WTC11 (cell line): Measurements from ENCODE around the gene VASN.

Source experiments
- ELF4 ChIP-seq: sonication (generic); formaldehyde crosslinking; IDR thresholded peaks from 2 replicates; pipeline ENCODE4 v1.8.1; 2022; ENCODE audit warnings: low read depth, mild to moderate bottlenecking, moderate library complexity, missing genetic modification reagents
- MXD4 ChIP-seq: fragments of 250-450 bp; sonication (Bioruptor Pico); IDR thresholded peaks from 2 replicates; pipeline ENCODE4 v1.8.0; 2021; ENCODE audit warnings: mild to moderate bottlenecking, moderate library complexity, borderline replicate concordance
- NR1H2 ChIP-seq: sonication (generic); formaldehyde crosslinking; IDR thresholded peaks from 2 replicates; pipeline ENCODE4 v1.9.0; 2021; ENCODE audit warnings: mild to moderate bottlenecking, moderate library complexity, missing genetic modification reagents
- TP53 ChIP-seq: sonication (generic); formaldehyde crosslinking; IDR thresholded peaks from 2 replicates; pipeline ENCODE4 v1.8.1; 2023; ENCODE audit warnings: mild to moderate bottlenecking, missing genetic modification reagents
- ZNF138 ChIP-seq: sonication (generic); formaldehyde crosslinking; conservative IDR thresholded peaks from 2 replicates; pipeline ENCODE4 v1.8.1; 2022; ENCODE audit warnings: mild to moderate bottlenecking, moderate library complexity, missing genetic modification reagents
- ZNF232 ChIP-seq: sonication (generic); formaldehyde crosslinking; IDR thresholded peaks from 2 replicates; pipeline ENCODE4 v1.8.0; 2022; ENCODE audit warnings: mild to moderate bottlenecking, missing genetic modification reagents
- TF ChIP-seq, protein P1 (sequence below): sonication (generic); formaldehyde crosslinking; IDR thresholded peaks from 2 replicates; pipeline ENCODE4 v1.8.0; 2022; ENCODE audit warnings: missing genetic modification reagents
- TF ChIP-seq, protein P2 (sequence below): sonication (generic); formaldehyde crosslinking; conservative IDR thresholded peaks from 2 replicates; pipeline ENCODE4 v1.8.1; 2023; ENCODE audit warnings: mild to moderate bottlenecking, low read depth, missing genetic modification reagents, moderate library complexity
- TF ChIP-seq, protein P3 (sequence below): fragments of 200-600 bp; IDR thresholded peaks from 2 replicates; pipeline ENCODE4 v1.8.0; 2022; ENCODE audit warnings: antibody characterized with exemption
- TF ChIP-seq, protein P4 (sequence below): sonication (generic); formaldehyde crosslinking; IDR thresholded peaks from 2 replicates; pipeline ENCODE4 v1.8.1; 2022; ENCODE audit warnings: low read depth, missing genetic modification reagents, borderline replicate concordance
- TF ChIP-seq, protein P5 (sequence below): sonication (generic); formaldehyde crosslinking; IDR thresholded peaks from 2 replicates; pipeline ENCODE4 v1.8.1; 2023; ENCODE audit warnings: mild to moderate bottlenecking, moderate library complexity, missing genetic modification reagents
- TF ChIP-seq, protein P6 (sequence below): sonication (generic); formaldehyde crosslinking; IDR thresholded peaks from 2 replicates; pipeline ENCODE4 v1.8.0; 2022; ENCODE audit warnings: mild to moderate bottlenecking, missing genetic modification reagents
- TF ChIP-seq, protein P7 (sequence below): fragments of 250-450 bp; sonication (Bioruptor Pico); conservative IDR thresholded peaks from 2 replicates; pipeline ENCODE4 v1.9.0; 2021; ENCODE audit warnings: mild to moderate bottlenecking
- TF ChIP-seq, protein P8 (sequence below): sonication (generic); formaldehyde crosslinking; IDR thresholded peaks from 2 replicates; pipeline ENCODE4 v1.8.1; 2023; ENCODE audit warnings: mild to moderate bottlenecking, missing genetic modification reagents, moderate library complexity

DNA sequence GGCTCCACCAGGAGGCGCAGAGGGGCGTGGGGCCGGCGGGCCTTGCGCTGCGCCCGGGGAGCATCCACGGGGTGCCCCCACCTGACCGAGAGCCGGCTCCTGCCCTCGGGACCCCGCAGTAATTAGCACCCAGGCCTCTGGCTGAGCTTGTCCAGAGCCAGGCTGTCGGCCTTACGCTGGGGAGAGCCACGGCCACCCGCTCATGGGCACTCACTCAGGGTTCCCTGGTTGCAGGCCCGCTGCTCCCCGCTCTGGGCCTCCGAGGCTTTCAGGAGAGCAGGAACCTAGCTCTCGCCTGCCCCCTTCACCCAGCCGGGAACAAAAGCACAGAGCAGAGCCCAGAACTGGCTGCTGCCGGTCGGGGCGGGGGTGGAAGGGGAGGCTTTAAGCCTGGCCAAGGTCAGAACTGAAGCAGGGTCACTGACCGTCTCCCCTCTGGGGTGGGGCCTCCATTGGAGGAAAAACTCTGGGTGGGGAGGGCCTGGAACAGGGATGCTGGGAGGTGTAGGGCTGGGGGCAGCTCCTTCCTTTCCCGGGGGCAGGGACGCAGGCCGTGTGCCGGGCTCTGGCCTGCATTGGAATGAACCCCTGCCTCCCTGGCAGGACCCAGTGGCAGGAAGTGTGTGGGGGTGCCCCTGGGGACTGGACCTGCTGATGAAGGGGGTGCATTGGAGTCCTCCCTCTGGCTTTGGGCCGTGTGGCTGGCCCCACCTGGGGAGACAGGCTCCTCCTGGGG, 43.4 kb upstream of the VASN start:
- TF ChIP-seq, protein P1, sequence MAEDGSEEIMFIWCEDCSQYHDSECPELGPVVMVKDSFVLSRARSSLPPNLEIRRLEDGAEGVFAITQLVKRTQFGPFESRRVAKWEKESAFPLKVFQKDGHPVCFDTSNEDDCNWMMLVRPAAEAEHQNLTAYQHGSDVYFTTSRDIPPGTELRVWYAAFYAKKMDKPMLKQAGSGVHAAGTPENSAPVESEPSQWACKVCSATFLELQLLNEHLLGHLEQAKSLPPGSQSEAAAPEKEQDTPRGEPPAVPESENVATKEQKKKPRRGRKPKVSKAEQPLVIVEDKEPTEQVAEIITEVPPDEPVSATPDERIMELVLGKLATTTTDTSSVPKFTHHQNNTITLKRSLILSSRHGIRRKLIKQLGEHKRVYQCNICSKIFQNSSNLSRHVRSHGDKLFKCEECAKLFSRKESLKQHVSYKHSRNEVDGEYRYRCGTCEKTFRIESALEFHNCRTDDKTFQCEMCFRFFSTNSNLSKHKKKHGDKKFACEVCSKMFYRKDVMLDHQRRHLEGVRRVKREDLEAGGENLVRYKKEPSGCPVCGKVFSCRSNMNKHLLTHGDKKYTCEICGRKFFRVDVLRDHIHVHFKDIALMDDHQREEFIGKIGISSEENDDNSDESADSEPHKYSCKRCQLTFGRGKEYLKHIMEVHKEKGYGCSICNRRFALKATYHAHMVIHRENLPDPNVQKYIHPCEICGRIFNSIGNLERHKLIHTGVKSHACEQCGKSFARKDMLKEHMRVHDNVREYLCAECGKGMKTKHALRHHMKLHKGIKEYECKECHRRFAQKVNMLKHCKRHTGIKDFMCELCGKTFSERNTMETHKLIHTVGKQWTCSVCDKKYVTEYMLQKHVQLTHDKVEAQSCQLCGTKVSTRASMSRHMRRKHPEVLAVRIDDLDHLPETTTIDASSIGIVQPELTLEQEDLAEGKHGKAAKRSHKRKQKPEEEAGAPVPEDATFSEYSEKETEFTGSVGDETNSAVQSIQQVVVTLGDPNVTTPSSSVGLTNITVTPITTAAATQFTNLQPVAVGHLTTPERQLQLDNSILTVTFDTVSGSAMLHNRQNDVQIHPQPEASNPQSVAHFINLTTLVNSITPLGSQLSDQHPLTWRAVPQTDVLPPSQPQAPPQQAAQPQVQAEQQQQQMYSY = no peak
- TF ChIP-seq, protein P2, sequence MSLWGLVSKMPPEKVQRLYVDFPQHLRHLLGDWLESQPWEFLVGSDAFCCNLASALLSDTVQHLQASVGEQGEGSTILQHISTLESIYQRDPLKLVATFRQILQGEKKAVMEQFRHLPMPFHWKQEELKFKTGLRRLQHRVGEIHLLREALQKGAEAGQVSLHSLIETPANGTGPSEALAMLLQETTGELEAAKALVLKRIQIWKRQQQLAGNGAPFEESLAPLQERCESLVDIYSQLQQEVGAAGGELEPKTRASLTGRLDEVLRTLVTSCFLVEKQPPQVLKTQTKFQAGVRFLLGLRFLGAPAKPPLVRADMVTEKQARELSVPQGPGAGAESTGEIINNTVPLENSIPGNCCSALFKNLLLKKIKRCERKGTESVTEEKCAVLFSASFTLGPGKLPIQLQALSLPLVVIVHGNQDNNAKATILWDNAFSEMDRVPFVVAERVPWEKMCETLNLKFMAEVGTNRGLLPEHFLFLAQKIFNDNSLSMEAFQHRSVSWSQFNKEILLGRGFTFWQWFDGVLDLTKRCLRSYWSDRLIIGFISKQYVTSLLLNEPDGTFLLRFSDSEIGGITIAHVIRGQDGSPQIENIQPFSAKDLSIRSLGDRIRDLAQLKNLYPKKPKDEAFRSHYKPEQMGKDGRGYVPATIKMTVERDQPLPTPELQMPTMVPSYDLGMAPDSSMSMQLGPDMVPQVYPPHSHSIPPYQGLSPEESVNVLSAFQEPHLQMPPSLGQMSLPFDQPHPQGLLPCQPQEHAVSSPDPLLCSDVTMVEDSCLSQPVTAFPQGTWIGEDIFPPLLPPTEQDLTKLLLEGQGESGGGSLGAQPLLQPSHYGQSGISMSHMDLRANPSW (CRISPR knock-in tag) = no peak
- TF ChIP-seq, protein P3, sequence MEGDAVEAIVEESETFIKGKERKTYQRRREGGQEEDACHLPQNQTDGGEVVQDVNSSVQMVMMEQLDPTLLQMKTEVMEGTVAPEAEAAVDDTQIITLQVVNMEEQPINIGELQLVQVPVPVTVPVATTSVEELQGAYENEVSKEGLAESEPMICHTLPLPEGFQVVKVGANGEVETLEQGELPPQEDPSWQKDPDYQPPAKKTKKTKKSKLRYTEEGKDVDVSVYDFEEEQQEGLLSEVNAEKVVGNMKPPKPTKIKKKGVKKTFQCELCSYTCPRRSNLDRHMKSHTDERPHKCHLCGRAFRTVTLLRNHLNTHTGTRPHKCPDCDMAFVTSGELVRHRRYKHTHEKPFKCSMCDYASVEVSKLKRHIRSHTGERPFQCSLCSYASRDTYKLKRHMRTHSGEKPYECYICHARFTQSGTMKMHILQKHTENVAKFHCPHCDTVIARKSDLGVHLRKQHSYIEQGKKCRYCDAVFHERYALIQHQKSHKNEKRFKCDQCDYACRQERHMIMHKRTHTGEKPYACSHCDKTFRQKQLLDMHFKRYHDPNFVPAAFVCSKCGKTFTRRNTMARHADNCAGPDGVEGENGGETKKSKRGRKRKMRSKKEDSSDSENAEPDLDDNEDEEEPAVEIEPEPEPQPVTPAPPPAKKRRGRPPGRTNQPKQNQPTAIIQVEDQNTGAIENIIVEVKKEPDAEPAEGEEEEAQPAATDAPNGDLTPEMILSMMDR = no peak
- TF ChIP-seq ELF4 (CRISPR knock-in tag) (no peak), NR1H2 (CRISPR knock-in tag) (no peak), ZNF138 (CRISPR knock-in tag) (no peak), MXD4 (no peak), ZNF232 (CRISPR knock-in tag) (no peak), TP53 (CRISPR knock-in tag) (no peak)
- TF ChIP-seq, protein P4, sequence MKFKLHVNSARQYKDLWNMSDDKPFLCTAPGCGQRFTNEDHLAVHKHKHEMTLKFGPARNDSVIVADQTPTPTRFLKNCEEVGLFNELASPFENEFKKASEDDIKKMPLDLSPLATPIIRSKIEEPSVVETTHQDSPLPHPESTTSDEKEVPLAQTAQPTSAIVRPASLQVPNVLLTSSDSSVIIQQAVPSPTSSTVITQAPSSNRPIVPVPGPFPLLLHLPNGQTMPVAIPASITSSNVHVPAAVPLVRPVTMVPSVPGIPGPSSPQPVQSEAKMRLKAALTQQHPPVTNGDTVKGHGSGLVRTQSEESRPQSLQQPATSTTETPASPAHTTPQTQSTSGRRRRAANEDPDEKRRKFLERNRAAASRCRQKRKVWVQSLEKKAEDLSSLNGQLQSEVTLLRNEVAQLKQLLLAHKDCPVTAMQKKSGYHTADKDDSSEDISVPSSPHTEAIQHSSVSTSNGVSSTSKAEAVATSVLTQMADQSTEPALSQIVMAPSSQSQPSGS (CRISPR knock-in tag) = no peak
- TF ChIP-seq, protein P5, sequence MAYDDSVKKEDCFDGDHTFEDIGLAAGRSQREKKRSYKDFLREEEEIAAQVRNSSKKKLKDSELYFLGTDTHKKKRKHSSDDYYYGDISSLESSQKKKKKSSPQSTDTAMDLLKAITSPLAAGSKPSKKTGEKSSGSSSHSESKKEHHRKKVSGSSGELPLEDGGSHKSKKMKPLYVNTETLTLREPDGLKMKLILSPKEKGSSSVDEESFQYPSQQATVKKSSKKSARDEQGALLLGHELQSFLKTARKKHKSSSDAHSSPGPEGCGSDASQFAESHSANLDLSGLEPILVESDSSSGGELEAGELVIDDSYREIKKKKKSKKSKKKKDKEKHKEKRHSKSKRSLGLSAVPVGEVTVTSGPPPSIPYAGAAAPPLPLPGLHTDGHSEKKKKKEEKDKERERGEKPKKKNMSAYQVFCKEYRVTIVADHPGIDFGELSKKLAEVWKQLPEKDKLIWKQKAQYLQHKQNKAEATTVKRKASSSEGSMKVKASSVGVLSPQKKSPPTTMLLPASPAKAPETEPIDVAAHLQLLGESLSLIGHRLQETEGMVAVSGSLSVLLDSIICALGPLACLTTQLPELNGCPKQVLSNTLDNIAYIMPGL (CRISPR knock-in tag) = peak; percentile 88; the same call in 1 of the 2 replicates
- TF ChIP-seq, protein P6, sequence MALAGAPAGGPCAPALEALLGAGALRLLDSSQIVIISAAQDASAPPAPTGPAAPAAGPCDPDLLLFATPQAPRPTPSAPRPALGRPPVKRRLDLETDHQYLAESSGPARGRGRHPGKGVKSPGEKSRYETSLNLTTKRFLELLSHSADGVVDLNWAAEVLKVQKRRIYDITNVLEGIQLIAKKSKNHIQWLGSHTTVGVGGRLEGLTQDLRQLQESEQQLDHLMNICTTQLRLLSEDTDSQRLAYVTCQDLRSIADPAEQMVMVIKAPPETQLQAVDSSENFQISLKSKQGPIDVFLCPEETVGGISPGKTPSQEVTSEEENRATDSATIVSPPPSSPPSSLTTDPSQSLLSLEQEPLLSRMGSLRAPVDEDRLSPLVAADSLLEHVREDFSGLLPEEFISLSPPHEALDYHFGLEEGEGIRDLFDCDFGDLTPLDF (CRISPR knock-in tag) = no peak
- TF ChIP-seq, protein P7, sequence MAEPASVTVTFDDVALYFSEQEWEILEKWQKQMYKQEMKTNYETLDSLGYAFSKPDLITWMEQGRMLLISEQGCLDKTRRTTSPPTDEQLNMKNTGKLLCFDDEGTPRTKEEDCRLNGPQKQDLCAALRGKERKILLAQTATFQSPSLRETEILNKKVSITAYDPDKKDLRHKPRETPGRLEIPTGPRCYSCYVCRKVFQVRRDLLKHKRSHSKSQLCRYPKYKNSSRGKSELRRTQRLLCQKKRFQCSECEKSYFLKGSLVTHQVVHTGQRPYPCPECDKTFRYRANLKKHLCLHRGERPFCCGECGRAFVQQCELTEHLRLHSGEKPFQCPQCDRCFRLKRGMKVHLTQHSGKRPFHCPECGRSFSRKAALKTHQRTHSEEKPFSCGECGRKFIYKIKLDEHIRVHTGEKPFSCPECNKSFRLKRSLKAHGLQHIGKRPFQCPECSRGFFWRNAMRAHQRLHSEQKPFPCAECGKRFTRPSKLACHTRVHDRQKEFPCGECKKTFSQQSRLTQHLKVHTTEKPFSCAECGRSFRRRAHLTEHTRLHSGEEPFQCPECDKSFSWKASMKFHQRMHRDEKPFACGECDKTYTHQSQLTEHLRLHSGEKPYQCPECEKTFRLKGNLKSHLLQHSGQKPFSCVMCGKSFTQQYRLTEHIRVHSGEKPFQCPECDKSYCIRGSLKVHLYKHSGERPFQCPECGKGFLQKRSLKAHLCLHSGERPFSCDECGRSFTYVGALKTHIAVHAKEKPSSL (CRISPR knock-in tag) = no peak
- TF ChIP-seq, protein P8, sequence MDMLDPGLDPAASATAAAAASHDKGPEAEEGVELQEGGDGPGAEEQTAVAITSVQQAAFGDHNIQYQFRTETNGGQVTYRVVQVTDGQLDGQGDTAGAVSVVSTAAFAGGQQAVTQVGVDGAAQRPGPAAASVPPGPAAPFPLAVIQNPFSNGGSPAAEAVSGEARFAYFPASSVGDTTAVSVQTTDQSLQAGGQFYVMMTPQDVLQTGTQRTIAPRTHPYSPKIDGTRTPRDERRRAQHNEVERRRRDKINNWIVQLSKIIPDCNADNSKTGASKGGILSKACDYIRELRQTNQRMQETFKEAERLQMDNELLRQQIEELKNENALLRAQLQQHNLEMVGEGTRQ (CRISPR knock-in tag) = no peak
